GDM1 (cell line): ENCODE data around the gene ZNF768.
"Not testable (repeated sequence)": the region's sequence is repeated elsewhere in the genome, so short reads cannot be mapped to it uniquely, and the experiment has no call there.

Experiments
- DNase-seq: peaks from one replicate; lab custom pipeline; 2025; lab: John Stamatoyannopoulos, UW

Gene ZNF768

DNA sequence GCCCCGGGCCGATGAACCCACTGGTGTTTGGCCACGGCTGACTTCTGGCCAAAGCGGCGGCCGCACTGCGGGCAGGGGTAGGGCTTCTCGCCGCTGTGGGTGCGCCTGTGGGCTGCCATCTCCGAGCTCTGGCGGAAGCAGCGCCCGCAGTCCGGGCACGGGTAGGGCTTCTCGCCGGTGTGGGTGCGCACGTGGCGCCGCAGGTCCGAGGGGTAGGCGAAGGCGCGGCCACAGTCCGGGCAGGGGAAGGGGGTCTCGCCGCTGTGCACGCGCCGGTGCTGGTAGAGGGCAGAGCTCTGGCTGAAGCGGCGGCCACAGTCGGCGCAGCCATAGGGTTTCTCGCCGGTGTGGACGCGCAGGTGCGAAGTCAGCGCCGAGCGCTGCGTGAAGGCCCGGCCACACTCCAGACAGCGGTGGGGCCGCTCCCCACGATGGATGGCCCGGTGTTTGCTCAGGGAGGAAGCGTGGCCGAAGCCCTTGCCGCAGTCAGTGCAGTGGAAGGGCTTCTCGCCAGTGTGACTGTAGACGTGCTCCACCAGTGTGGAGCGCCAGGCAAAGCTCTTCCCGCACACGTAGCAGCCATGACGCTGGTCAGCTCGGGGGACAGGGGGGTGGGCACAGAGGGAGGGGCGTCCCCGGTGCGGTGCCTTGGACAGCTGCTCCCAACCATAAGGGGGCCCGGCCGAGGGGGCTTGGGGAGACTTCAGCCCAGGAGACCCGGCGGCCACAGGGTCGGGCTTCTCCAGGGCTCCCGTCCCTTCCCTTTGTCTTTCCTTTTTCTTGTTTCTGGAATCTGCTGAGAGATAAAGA is 29.2 kb upstream of the ZNF768 start:
- no peak for DNase-seq

DNA sequence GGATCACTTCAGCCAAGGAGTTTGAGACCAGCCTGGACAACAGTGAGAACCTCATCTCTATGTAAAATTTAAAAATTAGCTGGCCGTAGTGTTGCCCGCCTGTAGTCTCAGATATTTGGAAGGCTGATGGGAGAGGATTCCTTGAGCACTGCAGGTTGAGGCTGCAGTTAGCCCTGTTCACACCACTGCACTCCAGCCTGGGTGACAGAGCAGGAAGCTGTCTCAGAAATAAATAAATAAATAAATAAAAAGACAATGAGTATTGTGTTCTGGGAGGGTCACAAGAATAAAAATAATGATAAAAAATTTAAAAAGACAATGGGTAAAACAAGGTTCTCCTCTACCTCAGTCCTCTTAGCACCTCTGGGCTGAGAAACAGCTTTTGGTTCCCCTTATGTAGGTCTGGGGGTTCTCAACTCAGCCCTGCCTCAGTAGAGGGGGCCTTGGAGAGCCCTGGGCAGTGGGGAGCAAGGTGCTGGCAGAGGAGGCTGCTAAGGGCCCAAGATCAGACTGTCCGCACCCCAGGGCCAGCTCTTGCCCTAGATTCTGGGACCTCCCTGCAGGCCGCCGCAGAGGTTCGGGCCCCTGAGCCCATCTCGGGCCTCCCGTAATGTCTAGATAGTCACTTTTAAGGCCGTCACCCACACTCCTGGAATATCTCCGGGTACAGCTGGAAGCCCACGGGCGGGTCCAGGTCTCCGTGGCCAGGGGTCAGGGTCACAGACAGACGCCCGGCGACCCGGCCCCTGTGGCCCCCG is 28.4 kb upstream of the ZNF768 start:
- no peak for DNase-seq

DNA sequence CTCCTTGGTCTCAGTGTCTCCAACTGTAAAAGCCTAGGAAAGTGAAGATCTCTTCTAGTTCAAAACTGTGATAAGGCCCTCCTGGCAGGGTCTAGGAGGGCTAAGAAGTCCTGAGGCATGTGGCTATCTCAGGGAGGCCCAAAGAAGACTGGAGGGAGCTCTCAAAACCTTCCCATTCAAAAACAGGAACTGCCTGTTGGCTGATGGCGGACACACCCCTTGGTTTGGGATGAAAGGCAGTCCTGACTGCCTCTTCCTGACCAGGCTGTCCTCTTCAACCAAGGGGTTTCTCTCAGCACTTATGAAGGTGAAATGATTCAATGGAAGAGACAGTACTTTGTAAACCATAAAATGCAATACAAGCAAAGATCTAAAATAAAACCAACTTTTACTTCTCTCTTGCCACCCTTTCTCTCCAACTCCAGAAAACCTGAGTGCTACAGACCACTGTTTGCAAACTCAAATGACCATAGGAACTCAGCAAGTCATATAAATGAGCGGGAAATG is 27.1 kb upstream of the ZNF768 start:
- no peak for DNase-seq

DNA sequence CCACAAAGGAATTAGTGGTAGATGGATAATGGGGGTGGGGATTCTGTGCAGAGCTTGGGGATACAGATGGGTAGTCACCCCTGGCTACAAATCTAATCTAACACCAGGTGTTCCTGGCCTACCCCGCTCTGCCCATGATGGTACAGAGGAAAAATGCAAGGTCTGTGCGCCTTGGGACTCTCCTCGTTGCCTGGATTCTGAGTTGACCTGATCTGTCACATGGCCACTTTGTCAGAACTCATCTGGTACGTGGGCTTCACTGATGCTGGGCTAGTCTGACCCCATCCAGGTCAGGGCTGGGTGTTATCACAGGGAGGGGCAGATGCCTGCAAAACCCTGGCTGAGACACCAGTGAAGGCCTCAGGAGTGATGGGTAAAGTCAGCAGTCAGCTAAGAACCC is 26.6 kb upstream of the ZNF768 start:
- no peak for DNase-seq

DNA sequence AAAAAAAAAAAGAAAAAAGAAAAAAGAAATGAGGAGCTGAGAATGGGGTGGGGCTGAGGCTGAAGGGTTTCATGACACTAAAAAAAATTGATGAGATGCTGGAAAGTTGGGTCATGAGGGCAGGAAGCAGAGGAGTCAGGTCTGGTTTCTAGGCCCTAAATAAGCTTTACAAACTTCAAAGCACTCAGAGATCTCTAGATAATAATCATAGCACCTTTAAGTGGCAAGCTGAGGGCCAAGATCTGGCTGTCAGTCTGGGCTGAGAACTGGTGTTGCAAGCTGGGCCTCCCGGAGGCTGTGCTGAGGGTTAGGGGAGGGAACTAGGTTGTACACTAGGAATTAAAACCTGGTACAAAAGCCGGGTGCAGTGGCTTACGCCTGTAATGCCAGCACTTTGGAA is 25.4 kb upstream of the ZNF768 start:
- no peak for DNase-seq

DNA sequence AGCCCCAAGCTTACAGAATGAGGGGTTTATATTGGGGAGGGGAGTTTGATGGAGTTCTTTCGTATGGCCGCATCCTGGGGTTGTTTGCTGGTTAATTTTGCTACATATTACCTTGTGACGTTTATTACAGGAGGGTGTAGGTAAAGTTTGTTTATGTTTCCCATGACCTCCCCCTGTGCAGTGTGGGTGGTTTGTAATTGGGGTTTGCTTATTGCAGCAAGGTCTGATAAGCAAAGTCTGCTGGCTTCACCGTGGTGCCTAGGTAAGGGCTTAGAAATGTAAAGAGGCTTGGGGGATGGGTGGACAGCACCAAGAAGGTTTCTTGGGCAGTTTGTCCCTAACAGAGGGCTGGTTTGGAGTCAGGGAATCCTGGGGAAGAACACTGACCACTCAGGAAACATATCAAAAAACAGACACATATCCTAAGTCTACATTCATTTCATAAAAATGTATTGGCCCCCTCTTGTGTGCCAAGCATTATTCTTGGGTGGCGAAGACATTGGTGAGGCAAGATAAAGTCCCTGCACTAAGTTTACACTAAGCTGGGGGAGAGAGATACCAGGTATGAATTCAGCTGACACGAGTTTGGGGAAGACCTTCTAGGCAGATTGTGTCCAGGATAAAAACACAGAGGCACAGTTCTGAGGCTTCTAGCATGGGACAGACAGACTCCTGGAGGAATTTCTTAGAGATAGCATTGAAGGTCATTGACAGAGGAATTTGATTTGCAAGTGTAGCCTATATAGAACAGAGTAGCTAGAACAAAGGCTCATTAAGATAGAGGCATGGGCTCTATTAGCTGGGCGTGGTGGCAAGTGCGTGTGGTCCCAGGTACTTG is 22.3 kb upstream of the ZNF768 start:
- DNase-seq: no peak

DNA sequence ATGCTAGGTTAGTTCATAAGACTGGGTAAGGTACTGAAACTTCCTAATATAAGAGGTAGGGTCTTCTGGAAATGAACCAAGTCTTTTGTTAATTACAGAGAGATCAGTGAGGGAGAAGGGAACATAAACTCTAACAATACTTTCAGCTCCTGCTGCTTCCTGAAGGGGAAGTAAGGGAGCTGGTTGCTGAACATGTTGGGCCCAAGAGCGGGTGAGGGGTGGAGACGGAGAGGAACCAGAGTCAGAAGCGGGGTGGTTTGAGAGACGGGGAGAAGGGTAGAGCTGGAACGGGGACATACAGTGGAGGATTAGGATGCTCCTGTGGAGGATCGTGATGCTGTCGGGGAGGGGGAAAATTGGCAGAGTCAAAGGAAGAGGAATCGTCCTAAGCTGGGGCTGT is 19.7 kb upstream of the ZNF768 start:
- DNase-seq: peak; percentile 21

DNA sequence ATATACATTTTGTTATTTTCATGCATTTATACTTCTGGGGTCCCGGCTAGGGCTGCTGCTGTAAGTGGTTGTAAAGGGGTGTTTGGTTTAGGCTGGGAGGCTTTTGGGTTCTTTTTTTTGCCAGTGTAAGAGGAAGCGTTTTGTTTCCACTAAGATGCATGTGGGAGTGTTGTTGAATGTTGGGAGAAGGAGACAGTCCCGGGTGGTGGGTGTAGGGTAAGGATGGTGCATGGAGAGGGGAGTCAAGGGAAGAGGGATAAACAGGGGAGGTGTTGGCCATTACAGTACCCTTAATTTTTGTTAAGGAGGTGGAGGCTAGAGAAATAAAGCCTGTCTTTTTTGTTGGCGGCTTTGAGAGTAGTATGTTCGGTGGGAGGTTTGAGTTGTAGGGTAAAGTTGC is 16.7 kb upstream of the ZNF768 start:
- no peak for DNase-seq

DNA sequence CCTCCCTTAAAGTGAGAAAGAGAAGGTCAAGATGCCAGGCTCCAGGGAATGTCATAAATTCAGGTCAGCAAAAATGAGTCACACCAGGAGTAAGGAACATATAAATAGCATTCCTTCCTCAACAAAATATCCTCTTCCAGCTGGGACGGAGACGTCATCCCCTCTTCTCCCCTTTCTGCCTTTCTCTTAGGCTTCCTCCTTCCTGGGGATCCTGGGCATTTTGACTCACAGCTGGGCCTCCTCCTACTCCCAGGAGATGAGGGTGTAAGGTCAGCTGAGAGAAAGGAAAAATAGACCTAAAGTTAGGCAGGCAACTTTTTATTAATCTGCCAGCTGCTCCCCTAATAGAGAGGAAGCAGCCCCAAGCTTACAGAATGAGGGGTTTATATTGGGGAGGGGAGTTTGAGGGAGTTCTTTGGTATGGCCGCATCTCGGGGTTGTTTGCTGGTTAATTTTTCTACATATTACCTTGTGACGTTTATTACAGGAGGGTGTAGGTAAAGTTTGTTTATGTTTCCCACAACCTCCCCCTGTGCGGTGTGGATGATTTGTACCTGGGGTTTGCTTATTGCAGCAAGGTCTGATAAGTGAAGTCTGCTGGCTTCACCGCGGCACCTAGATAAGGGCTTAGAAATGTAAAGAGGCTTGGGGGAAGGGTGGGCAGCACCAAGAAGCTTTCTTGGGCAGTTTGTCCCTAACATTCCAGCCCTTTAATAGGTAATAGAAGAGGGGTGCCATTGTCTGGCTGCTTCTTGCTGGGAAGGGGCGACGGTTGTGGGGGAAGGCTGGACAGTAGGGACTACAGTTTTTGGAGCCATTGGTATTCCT is 15.3 kb upstream of the ZNF768 start:
- DNase-seq: no peak

DNA sequence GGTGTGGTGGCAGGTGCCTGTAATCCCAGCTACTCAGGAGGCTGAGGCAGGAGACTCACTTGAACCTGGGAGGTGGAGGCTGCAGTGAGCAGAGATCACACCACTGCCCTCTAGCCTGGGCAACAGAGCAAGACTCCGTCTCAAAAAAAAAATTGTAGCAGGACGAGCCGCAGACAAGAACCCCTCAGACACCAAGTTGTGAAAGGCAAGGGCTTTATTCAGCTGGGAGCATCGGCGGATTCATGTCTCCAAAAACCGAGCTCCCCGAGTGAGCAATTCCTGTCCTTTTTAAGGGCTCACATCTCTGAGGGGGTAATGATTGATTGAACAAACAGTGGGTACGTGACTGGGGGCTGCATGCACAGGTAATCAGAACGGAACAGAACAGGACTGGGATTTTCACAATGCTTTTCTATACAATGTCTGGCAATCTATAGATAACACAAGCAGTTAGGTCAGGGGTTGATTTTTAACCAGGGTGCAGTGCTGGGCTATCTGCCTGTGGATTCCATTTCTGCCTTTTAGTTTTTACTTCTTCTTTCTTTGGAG is 14.6 kb upstream of the ZNF768 start:
- not testable (repeated sequence) for DNase-seq

DNA sequence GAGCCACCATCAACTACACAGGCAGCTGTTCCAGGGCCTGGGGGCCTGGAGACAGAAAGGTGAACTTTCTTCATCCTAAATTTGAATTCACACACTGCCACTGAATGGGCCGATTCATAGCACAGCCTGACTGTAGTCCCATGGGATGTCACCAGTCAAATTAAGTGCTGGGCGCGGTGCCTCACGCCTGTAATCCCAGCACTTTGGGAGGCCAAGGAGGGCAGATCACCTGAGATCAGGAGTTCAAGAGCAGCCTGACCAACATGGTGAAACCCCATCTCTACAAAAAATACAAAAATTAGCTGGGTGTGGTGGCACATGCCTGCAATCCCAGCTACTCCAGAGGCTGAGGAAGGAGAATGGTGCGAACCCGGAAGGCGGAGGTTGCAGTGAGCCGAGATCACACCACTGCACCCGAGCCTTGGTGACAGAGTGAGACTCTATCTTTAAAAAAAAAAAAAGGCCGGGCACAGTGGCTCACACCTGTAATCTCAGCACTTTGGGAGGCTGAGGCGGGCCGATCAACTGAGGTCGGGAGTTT is 13.7 kb upstream of the ZNF768 start:
- not testable (repeated sequence) for DNase-seq

DNA sequence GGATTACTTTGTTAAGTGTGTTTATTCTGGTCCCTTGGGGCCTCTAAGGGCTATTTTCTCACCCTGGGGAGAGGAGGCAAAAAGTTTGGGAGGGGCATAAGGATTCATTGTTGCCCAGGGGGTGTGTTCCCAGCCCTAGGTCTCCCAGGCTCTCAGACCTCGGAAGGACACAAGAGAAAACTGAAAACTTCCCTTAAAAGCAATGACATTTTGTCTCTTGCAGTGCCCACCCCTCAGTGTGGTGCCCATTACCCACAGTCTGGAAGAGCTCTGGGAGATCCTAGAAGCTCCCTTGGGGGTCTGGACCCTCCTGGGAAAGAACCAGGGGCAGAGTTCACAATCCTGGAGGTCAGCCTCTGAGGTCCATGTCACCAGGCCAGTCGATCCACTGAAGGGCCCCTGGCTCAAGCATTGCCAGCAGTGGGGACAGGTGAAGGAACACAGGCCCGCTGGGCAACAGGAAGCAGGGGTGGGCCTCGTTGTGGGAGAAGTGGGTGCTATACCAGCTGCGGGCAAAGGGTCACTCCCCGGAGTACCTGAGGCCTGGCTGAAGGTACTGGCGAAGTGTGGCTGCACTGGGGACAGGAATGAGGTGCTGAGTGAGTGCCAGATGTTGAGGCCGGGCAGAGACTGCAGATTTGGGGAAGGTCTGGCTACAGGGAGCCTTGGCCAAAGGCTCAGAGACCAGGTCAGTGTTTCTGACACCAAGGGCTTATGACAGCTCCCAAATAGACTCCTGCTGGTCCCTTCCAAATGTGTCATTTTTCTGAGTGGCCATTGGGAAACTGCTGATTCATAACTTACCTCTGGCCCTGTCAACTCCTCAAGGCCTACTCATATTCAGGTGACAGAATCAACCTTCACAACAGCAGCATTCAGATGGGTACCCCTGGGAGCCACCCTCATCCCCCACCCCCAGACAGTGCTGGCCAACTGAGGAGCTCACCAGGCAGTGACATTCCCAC is 12.9 kb upstream of the ZNF768 start:
- DNase-seq: no peak

DNA sequence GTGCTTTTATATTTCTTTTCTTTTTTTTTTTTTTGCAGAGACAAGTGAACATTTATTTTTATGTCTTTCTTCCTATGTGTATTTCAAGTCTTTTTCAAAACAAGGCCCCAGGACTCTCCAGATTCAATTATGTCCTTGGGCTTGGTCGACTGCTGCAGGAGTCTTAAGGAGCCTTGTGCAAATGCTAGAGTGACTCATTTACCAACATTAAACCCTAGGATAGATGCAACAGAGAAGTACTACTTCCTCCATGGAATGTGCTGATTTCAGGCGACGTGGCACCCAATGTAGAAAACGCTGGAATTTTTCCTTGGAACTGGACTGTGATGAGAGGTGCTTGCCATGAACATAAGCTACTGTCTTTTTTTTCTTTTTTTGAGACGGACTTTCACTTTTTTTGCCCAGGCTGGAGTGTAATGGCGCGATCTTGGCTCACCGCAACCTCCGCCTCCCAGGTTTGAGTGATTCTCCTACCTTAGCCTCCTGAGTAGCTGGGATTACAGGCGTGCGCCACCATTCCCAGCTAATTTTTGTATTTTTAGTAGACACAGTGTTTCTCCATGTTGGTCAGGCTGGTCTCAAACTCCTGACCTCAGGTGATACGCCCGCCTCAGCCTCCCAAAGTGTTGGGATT is 10.1 kb upstream of the ZNF768 start:
- DNase-seq: not testable (repeated sequence)

DNA sequence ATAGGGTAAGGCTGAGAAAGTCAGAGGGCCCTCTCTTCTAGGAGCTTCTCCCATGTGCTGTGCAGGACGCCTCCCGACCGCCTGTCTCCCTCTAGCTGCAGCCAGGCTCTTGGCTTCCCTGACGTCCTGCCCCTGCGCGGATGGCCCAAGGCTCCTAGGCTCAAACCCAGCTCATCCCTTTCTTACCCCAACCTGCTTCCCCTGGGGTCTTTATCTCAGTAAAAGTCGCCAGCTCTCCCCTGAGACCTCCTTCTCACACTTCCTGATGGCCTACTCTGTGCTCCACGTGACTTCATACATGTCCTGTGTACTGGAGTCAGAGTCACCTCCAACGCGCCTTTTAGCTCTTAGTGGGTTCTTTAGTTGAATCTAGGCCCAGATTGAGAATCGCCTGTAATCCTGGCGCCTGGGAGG is 9.4 kb upstream of the ZNF768 start:
- DNase-seq: peak; percentile 36

DNA sequence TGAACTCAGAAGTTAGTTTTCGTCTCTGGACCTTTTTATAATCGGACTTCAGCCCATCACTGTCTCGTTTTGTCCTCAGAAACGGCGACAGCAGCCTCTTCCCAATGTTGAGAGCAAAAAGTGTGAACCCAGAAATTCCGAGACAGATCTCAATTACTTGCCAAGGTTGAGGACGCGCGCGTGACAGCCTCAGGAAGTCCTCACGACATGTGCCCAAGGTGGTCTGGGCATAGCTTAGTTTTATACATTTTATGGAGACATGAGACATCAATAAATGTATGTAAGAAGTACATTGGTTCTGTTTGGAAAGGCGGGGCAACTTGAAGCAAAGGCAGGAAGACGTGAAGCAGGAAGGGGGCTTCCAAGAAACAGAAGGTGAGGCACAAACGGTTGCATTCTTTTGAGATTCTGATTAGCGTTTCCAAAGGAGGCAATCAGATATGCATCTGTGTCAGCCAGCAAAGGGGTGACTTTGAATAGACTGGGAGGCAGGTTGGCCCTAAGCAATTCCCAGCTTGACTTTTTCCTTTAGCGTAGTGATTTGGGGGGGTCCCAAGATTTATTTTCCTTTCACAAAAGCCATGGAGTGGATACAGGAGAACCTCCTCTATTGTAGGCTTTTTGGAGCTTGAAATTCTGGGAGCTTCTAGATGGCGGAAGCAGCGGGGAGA is 8.9 kb upstream of the ZNF768 start:
- DNase-seq: no peak

DNA sequence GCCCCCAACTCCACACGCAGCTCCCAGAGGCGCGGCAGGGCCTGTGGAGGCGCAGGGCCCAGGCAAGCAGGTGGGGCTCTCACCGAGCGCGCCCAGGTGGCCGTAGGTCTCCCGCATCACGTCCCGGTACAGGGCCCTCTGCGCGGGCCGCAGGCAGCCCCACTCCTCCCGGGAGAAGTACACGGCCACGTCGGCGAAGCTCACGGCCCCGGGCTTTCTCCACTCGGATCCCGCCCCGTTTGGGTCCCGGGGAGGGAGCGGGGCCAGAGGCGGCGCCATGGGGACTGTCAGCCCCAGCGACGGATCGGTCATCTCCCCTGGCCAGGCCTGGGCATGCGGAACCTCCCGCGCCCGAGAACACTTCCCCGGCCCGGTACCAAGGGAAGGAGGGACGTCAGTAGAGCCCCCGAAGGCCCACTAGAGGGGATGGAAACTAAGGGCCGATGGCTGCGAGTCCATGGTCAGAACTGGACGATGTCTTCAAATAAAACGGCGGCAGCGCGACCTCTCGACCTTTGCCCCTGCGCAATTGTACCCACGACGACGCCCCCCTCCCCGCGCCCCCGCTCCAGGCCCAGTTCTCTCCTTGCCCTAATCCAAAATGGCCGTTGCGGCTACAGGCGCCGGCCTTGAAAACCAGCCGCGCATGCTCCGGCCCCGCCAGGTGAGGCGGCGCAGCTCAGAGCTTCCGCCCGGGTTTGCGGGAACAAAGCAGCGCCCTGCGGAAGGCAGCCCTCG is 8.2 kb upstream of the ZNF768 start, which contains the start of gene ZNF747:
ZNF747 (minus strand) TSS at position 491 of the 738 bp plus-strand sequence; CDS start at position 312, 179 bp downstream.
- DNase-seq: peak; percentile 84

DNA sequence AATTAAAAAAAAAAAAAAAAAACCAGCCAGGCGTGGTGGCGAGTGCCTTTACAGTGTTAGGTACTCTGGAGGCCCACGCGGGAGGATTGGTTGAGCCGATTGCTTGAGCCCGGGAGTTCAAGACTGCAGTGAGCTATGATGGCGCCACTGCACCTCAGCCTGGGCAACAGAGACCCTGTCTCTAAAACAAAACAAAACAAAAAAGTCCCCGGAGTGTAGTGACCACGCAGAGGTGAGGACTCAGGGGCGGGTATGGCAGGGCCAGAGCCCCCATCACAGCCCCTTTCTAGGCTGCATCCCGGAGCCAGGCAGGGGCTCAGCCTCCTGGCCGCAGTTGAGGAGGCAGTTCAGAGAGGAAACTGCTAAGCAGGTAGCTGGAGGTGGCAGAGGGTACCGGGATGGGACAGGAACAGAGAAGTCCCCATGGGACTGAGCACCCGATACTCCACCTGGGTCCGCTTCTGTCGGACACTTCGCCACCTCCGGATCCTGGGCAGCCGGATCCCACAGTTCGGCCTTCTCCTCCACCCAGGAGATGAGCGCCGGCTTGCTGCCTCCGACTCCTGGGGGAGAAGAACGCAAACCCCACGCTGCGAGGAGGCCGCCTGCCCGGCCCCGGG is 7.5 kb upstream of the ZNF768 start:
- DNase-seq: no peak
